Activated T-helper 1 cell treated with anti-CD3 and anti-CD28 coated beads, Interleukin-12 subunit alpha, Interleukin-12 subunit beta, Interleukin-2, Interleukin-4 antibody, amounts not matched to agents 30 ng/mL and 10 ng/mL and 1 ng/mL, durations not matched to agents 14 hours and 24 hours and 36 hours (primary cell): ENCODE data around the gene PCBD1. TPM values are rescaled to one million over a fixed set of nuclear protein-coding genes. Genes with fewer than 3 reads are reported as not detected.

Source experiments
- DNase-seq: peaks from one replicate; pipeline ENCODE4 v3.0.0; 2021; ENCODE audit warnings: low spot score
- H3K27ac Mint-ChIP-seq: one replicate; pipeline ENCODE4 v1.8.0; 2021; ENCODE audit warnings: mild to moderate bottlenecking, mixed read lengths
- H3K27me3 Mint-ChIP-seq: one replicate; pipeline ENCODE4 v1.8.0; 2022; ENCODE audit warnings: mild to moderate bottlenecking, moderate library complexity, mixed read lengths; ENCODE audit not compliant: insufficient read depth
- H3K36me3 Mint-ChIP-seq: one replicate; pipeline ENCODE4 v1.8.0; 2021; ENCODE audit warnings: low read depth, mixed read lengths
- H3K4me1 Mint-ChIP-seq: one replicate; pipeline ENCODE4 v1.8.0; 2021; ENCODE audit warnings: low read depth, mixed read lengths
- H3K4me3 Mint-ChIP-seq: one replicate; pipeline ENCODE4 v1.8.0; 2021; ENCODE audit warnings: mild to moderate bottlenecking, moderate library complexity, mixed read lengths
- H3K9me3 Mint-ChIP-seq: one replicate; pipeline ENCODE4 v1.8.0; 2021; ENCODE audit warnings: mixed read lengths
- intact Hi-C: fragments of 100-400 bp; cut with micrococcal nuclease; formaldehyde crosslinking; loops from one replicate; pipeline ENCODE4 v1.15.1; 2024
- total RNA-seq: library from RNA; stranded (reverse); gene quantifications from 2 replicates; pipeline ENCODE4 v1.2.3, GENCODE V29; 2022

Gene PCBD1
- 49.3 and 49.5 TPM in 2 replicates for total RNA-seq

DNA sequence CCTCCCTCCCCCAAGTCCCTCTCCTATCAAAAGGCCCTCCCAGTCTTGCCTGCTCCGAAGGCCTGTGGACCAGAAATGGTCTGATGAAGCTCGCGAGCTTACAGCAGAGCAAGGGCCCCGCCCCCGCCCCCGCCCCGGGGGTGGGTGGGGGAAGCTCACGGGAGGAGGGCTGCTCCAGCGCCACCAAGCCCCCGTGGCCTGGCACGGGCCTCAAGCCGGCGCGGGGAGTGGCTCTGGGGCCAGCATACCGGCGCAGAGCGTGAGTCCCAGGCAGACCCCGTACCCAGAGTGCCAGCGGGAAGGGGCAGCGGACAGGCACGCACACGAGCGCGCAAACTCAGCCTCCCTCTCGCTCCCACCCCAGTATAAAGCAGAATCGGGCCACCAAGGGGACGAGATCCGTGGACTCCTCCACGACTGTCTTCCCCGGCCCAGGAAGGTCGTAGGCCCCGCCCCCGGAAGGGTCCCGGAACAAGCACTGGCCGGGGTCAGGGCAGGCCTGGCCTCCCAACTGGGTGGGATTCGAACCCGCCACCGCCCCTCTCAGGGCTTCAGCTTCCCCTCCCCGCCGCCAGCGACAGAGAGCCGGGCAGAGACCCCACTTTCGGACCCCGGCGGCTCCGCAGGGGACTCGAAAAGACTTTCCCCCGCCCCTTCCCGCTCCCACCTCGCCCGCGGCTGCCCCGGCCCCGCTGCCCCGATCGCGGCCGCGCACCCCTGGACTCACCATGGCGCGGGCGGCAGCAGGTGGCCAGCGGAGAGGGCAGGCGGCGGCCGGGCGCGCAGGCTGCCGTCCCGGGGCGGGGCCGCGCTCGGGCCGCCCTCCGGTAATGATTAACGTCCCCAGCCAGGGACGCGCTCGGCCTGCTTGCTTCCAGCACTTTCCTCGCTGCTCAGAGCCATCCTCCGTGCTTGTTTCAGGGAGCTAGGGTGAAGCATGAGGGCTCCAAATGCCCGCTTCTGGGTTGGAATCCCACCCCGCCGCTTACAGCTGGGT lies at the start of gene PCBD1:
TSS of gene PCBD1 (minus strand) at position 762 of the 997 bp plus-strand sequence. CDS start at position 730, 32 bp downstream.
- Mint-ChIP-seq H3K9me3 (no peaks in the 10 kb centered on the region), H3K36me3 (peaks cover 9% of the 10 kb centered on the region), H3K27me3 (peaks cover under 1% of the 10 kb centered on the region), H3K4me1 (peaks cover 10% of the 10 kb centered on the region), H3K27ac (peak within 1 kb of the TSS; percentile 71), H3K4me3 (peak within 1 kb of the TSS; percentile 82)
- DNase-seq, result peak; percentile 71
- intact Hi-C loops, result loop anchor here (1.0 to 10.0 kb wide), 2 partner anchors 8 to 483 kb away; partner anchors contain the start of gene EIF4EBP2

DNA sequence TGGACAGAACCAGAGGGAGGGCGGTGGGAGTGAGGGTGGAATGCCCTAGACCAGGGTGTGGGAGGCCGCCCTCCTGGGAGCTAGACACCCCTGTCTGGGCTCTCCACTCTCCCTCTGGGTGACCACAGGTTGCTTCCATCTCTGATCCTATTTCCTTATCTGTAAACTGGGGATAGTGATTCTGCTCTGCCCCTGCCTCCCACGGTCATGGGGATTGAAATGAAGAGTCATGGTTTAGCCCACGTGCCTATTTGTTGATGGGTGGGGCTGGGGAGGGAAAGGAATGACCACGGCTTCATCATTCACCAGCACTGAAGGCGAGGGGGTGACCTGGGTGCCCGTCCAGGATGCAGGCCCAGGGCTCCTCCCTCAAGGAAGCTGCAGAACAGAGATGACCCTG lies 49.3 kb upstream of the PCBD1 start:
- H3K9me3 Mint-ChIP-seq, result no peaks in the 10 kb centered on the region
- peaks cover 6% of the 10 kb centered on the region for H3K27me3 Mint-ChIP-seq
- no peaks in the 10 kb centered on the region for H3K36me3 Mint-ChIP-seq
- H3K4me1 Mint-ChIP-seq, result no peaks in the 10 kb centered on the region
- no peak for DNase-seq
- H3K4me3 Mint-ChIP-seq, result no peak overlapping the region
- intact Hi-C loops, result no loop called here
- H3K27ac Mint-ChIP-seq, result no peak overlapping the region

DNA sequence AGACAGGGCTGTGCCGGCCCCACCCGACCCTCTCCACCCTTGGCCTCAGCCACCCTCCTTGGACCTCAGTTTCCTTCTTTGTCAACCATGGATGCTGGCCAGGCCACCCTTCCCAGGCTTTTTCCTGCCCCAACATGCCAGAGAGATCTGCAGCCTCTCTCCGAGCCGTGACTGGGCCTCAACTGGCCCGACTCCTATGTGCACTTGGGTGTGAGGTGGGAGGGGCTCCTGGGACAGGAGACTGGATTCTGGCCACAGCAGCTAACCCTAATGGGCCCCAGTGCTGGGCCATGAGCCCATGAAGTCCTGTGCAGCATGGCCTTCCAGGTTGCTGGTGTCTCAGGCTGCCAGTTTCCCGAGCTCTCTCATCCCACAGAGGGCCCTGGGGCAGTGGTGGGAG lies 47.7 kb upstream of the PCBD1 start:
- Mint-ChIP-seq H3K27ac (no peak overlapping the region), H3K4me1 (no peaks in the 10 kb centered on the region), H3K27me3 (peaks cover 6% of the 10 kb centered on the region), H3K36me3 (no peaks in the 10 kb centered on the region), H3K4me3 (no peak overlapping the region), H3K9me3 (no peaks in the 10 kb centered on the region)
- no peak for DNase-seq
- intact Hi-C loops, result no loop called here

DNA sequence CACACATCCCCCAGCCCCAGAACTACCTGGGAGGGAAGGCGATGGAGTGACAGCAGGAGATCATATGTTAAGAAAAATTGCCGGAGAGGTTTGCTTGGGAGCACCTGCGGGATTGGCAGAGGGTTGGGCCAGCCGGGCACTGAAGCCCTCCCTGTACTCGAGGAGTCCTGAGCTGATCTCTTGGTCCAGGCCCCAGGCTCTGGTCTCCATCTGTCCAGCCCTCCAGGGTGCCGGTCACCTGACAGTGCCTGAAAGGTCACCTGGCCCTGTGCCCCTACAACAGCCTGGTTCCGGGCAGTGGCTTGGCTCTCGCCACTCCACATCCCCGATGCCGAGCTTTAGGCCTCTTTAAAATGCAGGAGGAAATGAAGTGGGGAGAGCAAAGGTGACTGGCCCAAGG lies 47.3 kb upstream of the PCBD1 start:
- Mint-ChIP-seq H3K27me3 (peaks cover 6% of the 10 kb centered on the region), H3K4me1 (no peaks in the 10 kb centered on the region), H3K9me3 (no peaks in the 10 kb centered on the region), H3K27ac (no peak overlapping the region), H3K4me3 (no peak overlapping the region), H3K36me3 (no peaks in the 10 kb centered on the region)
- DNase-seq, result no peak
- intact Hi-C loops, result no loop called here

DNA sequence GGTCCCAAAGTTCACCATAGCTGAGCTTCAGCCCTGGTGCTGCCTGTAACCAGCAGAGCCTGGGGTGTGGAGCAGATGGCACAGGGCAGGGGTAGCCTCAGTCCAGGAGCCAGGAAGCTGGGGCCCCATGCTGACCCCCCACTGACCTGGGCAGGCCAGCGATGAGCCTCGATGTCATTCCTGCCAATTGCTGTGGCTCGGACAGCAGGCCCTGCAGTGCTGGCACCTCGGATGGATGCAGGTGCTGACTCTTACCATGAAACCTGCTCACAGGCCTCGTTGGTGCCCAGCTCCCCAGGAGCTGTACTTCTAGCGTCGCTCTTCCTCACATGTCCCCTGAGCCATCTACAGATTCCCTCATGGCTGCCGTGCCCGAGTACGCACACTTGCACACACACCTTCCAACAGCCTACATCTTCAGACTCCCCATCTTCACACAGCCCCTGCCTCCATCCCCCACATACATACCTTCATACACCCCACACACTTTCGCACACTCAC lies 46.8 kb upstream of the PCBD1 start:
- intact Hi-C loops, result no loop called here
- H3K27ac Mint-ChIP-seq, result no peak overlapping the region
- H3K27me3 Mint-ChIP-seq, result peaks cover 6% of the 10 kb centered on the region
- H3K9me3 Mint-ChIP-seq, result no peaks in the 10 kb centered on the region
- no peaks in the 10 kb centered on the region for H3K4me1 Mint-ChIP-seq
- no peaks in the 10 kb centered on the region for H3K36me3 Mint-ChIP-seq
- no peak overlapping the region for H3K4me3 Mint-ChIP-seq
- no peak for DNase-seq

DNA sequence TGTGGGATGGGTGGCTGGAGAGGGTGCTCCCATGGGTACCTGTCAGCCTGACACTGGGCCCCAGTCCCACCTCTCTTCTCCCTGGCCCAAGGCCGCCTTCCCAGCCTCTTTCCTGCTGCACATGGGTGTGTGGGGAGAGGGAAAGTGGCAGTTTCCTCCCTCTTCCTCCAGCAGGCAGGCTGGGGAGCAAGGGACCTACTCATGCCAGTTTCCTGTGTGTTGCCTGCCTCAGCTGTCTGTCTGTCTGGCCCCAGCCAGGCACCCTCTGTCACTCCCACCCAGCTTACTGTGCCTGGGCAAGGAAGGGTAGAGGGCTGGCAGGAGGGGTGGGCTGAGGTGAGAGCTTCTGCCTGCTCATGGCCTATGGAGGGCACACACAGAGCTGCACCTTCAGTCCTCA lies 46.3 kb upstream of the PCBD1 start:
- DNase-seq, result no peak
- Mint-ChIP-seq H3K27ac (no peak overlapping the region), H3K27me3 (peaks cover 4% of the 10 kb centered on the region), H3K4me3 (no peak overlapping the region), H3K4me1 (no peaks in the 10 kb centered on the region), H3K9me3 (no peaks in the 10 kb centered on the region), H3K36me3 (no peaks in the 10 kb centered on the region)
- intact Hi-C loops, result no loop called here

DNA sequence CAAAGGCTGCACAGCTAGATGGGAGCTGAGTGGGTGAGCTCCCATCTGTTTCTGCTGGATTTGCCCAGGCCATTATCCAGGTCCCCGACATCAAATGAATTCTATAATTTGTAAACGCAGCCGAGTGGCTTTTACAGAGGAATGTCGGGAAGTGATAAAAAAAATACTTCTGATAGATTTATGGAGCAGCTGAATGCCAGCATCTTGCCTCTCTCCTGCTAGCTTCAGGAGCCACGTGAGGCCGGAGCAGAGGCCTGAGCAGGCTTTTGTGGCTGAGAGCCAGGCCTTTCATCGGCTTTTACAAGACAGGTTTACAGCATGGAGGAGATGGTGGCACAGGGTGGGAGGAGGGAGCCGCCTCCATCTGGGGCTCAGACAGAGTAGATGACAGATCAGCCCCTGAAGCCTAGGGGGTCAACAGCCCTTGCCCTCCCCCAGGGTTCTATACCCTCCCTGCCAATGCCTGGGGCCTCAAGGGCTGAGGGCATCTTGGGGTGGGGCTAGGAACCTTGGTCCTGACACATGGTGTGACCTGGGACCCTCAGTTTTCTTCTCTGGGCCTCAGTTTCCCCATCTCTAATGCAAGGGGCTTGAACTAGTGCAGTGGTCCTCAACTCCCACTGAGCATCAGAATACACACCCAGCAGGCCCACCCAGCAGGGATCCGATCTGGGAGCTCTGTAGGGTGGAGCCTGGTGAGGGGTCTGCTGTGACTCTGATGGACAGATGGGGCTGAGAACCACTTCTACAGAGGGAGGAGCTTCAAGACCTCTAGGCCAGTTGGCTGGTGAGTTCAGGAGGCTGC lies 44.2 kb upstream of the PCBD1 start:
- no peak for DNase-seq
- intact Hi-C loops, result no loop called here
- no peaks in the 10 kb centered on the region for H3K9me3 Mint-ChIP-seq
- H3K4me1 Mint-ChIP-seq, result no peaks in the 10 kb centered on the region
- no peak overlapping the region for H3K27ac Mint-ChIP-seq
- peaks cover 4% of the 10 kb centered on the region for H3K27me3 Mint-ChIP-seq
- H3K4me3 Mint-ChIP-seq, result no peak overlapping the region
- no peaks in the 10 kb centered on the region for H3K36me3 Mint-ChIP-seq

DNA sequence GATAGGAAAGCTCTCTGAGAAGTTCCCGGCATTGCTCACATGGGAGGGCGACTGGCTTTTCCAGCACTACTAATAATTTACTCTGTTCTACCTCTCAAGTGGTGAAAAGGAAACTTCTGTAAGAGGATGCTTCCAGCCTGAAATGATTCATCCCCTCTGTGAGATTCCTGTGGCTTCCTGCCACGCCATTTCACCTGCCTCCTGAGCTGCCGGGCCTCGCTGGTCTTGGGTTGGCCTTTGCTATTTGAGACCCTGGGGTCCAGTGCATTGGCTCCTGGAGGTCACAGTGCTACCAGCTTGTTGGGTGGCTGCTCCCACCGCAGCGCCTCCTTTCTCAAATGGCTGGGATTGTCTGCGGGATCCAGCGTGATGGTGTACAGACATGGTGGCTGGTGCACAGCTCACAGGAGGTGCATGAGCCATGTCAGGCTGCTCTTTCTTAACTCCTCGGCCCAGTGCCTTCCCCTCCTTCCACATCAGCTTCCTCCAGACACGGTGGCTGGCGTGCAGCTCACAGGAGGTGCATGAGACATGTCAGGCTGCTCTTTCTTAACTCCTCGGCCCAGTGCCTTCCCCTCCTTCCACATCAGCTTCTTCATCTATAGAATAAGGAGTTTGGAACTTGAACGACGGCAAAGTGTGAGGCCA lies 42.9 kb upstream of the PCBD1 start:
- no peaks in the 10 kb centered on the region for H3K9me3 Mint-ChIP-seq
- H3K4me3 Mint-ChIP-seq, result no peak overlapping the region
- intact Hi-C loops, result no loop called here
- H3K27me3 Mint-ChIP-seq, result no peaks in the 10 kb centered on the region
- H3K36me3 Mint-ChIP-seq, result no peaks in the 10 kb centered on the region
- no peaks in the 10 kb centered on the region for H3K4me1 Mint-ChIP-seq
- H3K27ac Mint-ChIP-seq, result no peak overlapping the region
- DNase-seq, result no peak

DNA sequence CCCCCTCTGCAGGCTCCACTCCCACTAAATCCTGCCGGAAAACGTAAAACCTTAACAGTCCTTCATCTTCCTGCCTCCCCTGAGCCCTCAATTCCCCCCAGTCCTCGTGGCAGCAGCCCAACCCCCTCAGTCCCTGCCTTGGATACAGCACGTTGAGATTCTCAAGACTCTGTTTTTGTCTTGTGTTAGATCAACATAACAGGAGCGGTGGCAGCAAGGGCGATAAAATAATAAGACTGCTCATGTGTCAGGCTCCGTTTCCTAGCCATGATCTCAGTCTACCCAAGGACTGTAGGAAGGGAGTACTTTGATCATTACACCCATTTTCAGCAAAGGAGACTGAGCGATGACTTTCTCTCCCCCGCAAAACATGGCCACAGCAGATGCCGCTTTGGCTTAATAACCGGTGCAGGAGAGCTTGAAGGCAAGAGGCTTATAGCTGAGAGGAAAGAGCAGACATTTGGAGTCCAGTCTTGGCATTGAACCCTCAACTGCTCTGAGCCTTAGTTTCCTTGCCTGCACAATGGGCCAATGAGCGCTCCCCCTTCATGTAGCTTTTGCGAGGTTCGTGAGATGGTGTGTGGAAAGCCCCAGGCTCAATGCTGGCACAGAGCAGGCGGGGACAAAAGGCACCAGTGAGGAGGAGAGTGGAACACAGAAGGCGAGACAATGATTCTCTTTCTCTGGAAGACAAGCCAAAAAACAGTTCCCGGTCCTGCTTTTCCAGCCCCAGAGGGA lies 42.1 kb upstream of the PCBD1 start:
- H3K4me1 Mint-ChIP-seq, result no peaks in the 10 kb centered on the region
- no peaks in the 10 kb centered on the region for H3K27me3 Mint-ChIP-seq
- H3K36me3 Mint-ChIP-seq, result no peaks in the 10 kb centered on the region
- no peak for DNase-seq
- H3K4me3 Mint-ChIP-seq, result no peak overlapping the region
- intact Hi-C loops, result no loop called here
- no peak overlapping the region for H3K27ac Mint-ChIP-seq
- H3K9me3 Mint-ChIP-seq, result no peaks in the 10 kb centered on the region

DNA sequence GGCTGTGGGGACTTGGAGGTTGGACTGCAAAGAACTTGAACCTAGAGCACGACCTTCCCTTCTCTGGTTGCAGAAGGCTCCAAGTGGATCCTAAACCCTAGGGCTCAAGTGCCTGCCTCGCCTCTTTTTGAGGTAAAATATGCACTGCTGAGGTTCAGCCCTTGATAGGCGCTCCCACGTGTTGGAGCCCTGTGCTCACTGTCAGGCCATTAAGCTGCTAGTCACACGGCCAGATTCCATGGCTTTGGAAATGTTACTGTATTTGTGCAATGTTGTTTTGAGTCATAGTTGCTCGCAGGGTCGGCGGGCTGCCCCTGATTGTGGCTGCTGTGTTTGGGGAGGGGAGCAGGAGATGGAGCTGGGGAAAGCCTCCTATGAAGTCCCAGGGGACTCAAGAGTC lies 39.8 kb upstream of the PCBD1 start:
- Mint-ChIP-seq H3K36me3 (no peaks in the 10 kb centered on the region), H3K27me3 (peaks cover 7% of the 10 kb centered on the region), H3K4me1 (no peaks in the 10 kb centered on the region), H3K9me3 (no peaks in the 10 kb centered on the region), H3K4me3 (no peak overlapping the region), H3K27ac (no peak overlapping the region)
- intact Hi-C loops, result no loop called here
- no peak for DNase-seq

DNA sequence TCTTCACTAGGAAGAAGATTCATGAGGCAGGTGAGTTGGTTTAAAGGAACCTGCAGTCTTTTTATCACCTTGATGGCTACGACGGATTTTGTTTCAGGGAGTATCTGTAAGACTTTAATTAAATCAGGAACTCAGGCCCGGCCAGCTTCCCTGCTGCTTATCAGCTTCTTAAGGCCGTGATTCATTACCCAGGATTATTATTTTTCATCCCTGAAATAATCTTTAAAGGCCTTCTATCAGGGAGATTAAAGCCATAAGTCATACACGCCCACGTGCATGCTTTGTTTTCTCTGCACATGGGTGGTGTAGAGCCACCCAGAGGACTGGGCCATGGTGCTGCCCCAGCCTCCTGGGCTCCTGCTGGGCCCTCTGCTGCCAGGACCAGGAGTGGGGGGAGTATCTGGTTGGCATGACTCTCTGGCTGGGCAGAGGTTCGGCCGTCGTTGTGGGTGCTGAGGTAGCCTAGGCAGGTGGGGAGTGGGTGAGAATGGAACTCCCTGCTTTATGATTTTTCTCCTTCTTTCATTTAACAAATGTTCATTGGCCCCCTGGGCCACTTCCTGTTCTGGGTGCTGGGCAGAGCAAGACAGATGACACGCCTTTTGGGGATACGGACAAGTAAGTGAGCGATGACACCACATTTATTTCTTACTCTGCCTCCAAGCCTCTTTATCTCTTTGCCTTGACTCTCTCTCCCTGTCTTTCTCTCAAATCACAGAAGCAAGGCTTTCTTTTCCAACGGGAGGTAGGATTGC lies 39.0 kb upstream of the PCBD1 start:
- no peak overlapping the region for H3K4me3 Mint-ChIP-seq
- H3K27me3 Mint-ChIP-seq, result peaks cover 7% of the 10 kb centered on the region
- H3K36me3 Mint-ChIP-seq, result no peaks in the 10 kb centered on the region
- no peaks in the 10 kb centered on the region for H3K9me3 Mint-ChIP-seq
- H3K27ac Mint-ChIP-seq, result no peak overlapping the region
- intact Hi-C loops, result no loop called here
- no peaks in the 10 kb centered on the region for H3K4me1 Mint-ChIP-seq
- DNase-seq, result no peak
